HepG2 (cell line): Measurements from ENCODE around the gene ZFYVE28. TPM values are rescaled to one million over a fixed set of nuclear protein-coding genes. Genes with fewer than 3 reads are reported as not detected.

Experiments
- ATAC-seq: fragments of 200-7000 bp; cut with Tn5 transposase; 3 replicates; pipeline ENCODE4 v1.9.1; 2020; ENCODE audit warnings: mild to moderate bottlenecking, moderate library complexity
- BruUV-seq: library from RNA; stranded (reverse); fragments of 400-500 nt; replicated peaks from 2 replicates; lab custom pipeline; 2021; lab: Mats Ljungman, UMichigan
- CTCF ChIA-PET: fragments of 300-600 bp; formaldehyde crosslinking; extraction: SDS; loops from one replicate; lab custom pipeline; 2021; ENCODE audit warnings: low total read pairs, inconsistent platforms, low intra/inter-chr PET ratio; lab: Yijun Ruan, JAX
- POLR2A ChIA-PET: fragments of 350-600 bp; sonication (Branson Sonifier 250); formaldehyde crosslinking; loops from one replicate; lab custom pipeline; 2020; ENCODE audit warnings: antibody characterized with exemption, inconsistent platforms; lab: Yijun Ruan, JAX
- DNase-seq: peaks from one replicate; pipeline ENCODE4 v3.0.0-alpha.2; 2015; ENCODE audit warnings: low spot score
- FAIRE-seq: peaks from 3 replicates; lab custom pipeline; 2011; peaks lifted over from hg19 to GRCh38; lab: Jason Lieb, UNC
- H2AFZ ChIP-seq: one replicate; pipeline ENCODE4 v1.6.1; 2011; ENCODE audit warnings: low read length, inconsistent platforms
- H3K27ac ChIP-seq: fragments of 300-600 bp; 3 replicates; pipeline ENCODE4 v1.8.0; 2011; ENCODE audit warnings: mixed run types, mild to moderate bottlenecking, mixed read lengths, low read length, inconsistent platforms; ENCODE audit not compliant: insufficient read depth; ENCODE audit errors: extremely low read length
- H3K27me3 ChIP-seq, 2 experiments: fragments of 200-600 bp in 1 of 2; 2 replicates in 1 of 2; 3 replicates in 1 of 2; pipeline versions ENCODE4 v1.6.0 to v1.8.0; 2011; ENCODE audit warnings: low read length in 2 of 2, mild to moderate bottlenecking in 2 of 2, moderate library complexity in 2 of 2, inconsistent platforms in 1 of 2; ENCODE audit not compliant: insufficient read depth in 2 of 2, control insufficient read depth in 1 of 2
- H3K36me3 ChIP-seq, 2 experiments: fragments of 200-600 bp in 1 of 2; replicated peaks in 1 of 2; 2 replicates in 1 of 2; 3 replicates in 1 of 2; pipeline versions ENCODE4 v1.5.1 to v1.8.0; 2011; ENCODE audit warnings: low read length in 2 of 2, inconsistent platforms in 1 of 2; ENCODE audit not compliant: insufficient read depth in 2 of 2, control insufficient read depth in 1 of 2
- H3K4me1 ChIP-seq: 2 replicates; pipeline ENCODE4 v1.5.1; 2012; ENCODE audit warnings: low read length, inconsistent platforms; ENCODE audit not compliant: insufficient read depth
- H3K4me2 ChIP-seq: 2 replicates; pipeline ENCODE4 v1.6.0; 2011; ENCODE audit warnings: low read depth, low read length, inconsistent platforms
- H3K4me3 ChIP-seq, 3 experiments: fragments of 200-600 bp in 1 of 3; sonication (generic), shearing (Covaris generic) in 1 of 3; replicated peaks in 1 of 3; 2 replicates each; pipeline ENCODE4 v1.5.1; 2011 to 2016; ENCODE audit warnings: low read length in 3 of 3, inconsistent platforms in 2 of 3, low read depth in 2 of 3, mild to moderate bottlenecking in 2 of 3, control low read depth in 1 of 3, mixed read lengths in 1 of 3; ENCODE audit not compliant: insufficient read depth in 1 of 3
- H3K79me2 ChIP-seq: one replicate; pipeline ENCODE4 v1.6.1; 2011; ENCODE audit warnings: low read length, inconsistent platforms; ENCODE audit not compliant: insufficient read depth
- H3K9ac ChIP-seq: 2 replicates; pipeline ENCODE4 v1.6.0; 2011; ENCODE audit warnings: mild to moderate bottlenecking, low read depth, low read length, inconsistent platforms; ENCODE audit not compliant: insufficient read depth
- H3K9me3 ChIP-seq: 2 replicates; pipeline ENCODE4 v1.5.1; 2012; ENCODE audit warnings: mild to moderate bottlenecking, low read length
- H4K20me1 ChIP-seq: 2 replicates; pipeline ENCODE4 v1.6.0; 2011; ENCODE audit warnings: inconsistent platforms, mild to moderate bottlenecking, low read length, moderate library complexity; ENCODE audit not compliant: insufficient read depth
- ATF7 ChIP-seq, 2 experiments: fragments of 450-650 bp in 1 of 2; sonication (generic) in 1 of 2; formaldehyde crosslinking in 1 of 2; IDR thresholded peaks; 2 replicates each; pipeline versions ENCODE4 v1.4.0 to v1.6.1; 2016 to 2020; ENCODE audit warnings: antibody characterized with exemption in 1 of 2, mild to moderate bottlenecking in 1 of 2, missing genetic modification reagents in 1 of 2
- ELF4 ChIP-seq: sonication (generic); formaldehyde crosslinking; IDR thresholded peaks from 2 replicates; pipeline ENCODE4 v1.5.0; 2020; ENCODE audit warnings: missing genetic modification reagents, mild to moderate bottlenecking, moderate library complexity, borderline replicate concordance
- FOXK1 ChIP-seq: sonication (generic); formaldehyde crosslinking; IDR thresholded peaks from 2 replicates; pipeline ENCODE4 v1.4.0; 2020; ENCODE audit warnings: low read depth, missing genetic modification reagents, borderline replicate concordance
- MED1 ChIP-seq: sonication (generic); formaldehyde crosslinking; IDR thresholded peaks from 2 replicates; pipeline ENCODE4 v1.4.0; 2020; ENCODE audit warnings: missing genetic modification reagents
- MXI1 ChIP-seq: IDR thresholded peaks from 3 replicates; pipeline ENCODE4 v1.6.1; 2012; ENCODE audit warnings: low read depth, low read length, inconsistent platforms, borderline replicate concordance
- SAP130 ChIP-seq: IDR thresholded peaks from 2 replicates; pipeline ENCODE4 v1.6.1; 2016; ENCODE audit warnings: low read depth
- ZFY ChIP-seq: sonication (generic); formaldehyde crosslinking; IDR thresholded peaks from 2 replicates; pipeline ENCODE4 v1.4.0; 2020; ENCODE audit warnings: missing genetic modification reagents
- ZNF10 ChIP-seq: sonication (generic); formaldehyde crosslinking; IDR thresholded peaks from 2 replicates; pipeline ENCODE4 v1.4.0; 2020; ENCODE audit warnings: mild to moderate bottlenecking, low read depth, missing genetic modification reagents, borderline replicate concordance
- ZNF230 ChIP-seq: sonication (generic); formaldehyde crosslinking; IDR thresholded peaks from 2 replicates; pipeline ENCODE4 v1.4.0; 2020; ENCODE audit warnings: mild to moderate bottlenecking, missing genetic modification reagents
- ZNF235 ChIP-seq: sonication (generic); formaldehyde crosslinking; IDR thresholded peaks from 2 replicates; pipeline ENCODE4 v1.8.1; 2023; ENCODE audit warnings: mild to moderate bottlenecking, missing genetic modification reagents, borderline replicate concordance
- ZNF34 ChIP-seq: sonication (generic); formaldehyde crosslinking; IDR thresholded peaks from 2 replicates; pipeline ENCODE4 v1.4.0; 2020; ENCODE audit warnings: mild to moderate bottlenecking, missing genetic modification reagents, borderline replicate concordance
- ZNF747 ChIP-seq: sonication (generic); formaldehyde crosslinking; IDR thresholded peaks from 2 replicates; pipeline ENCODE4 v1.8.1; 2023; ENCODE audit warnings: missing genetic modification reagents, mild to moderate bottlenecking, borderline replicate concordance
- ZNF839 ChIP-seq: sonication (generic); formaldehyde crosslinking; IDR thresholded peaks from 2 replicates; pipeline ENCODE4 v1.4.0; 2020; ENCODE audit warnings: missing genetic modification reagents, mild to moderate bottlenecking, borderline replicate concordance
- WGBS: methylation state at CpG from one replicate; pipeline ENCODE4 v1.1.6; 2017; ENCODE audit warnings: low lambda C conversion rate; 5-methylcytosine and 5-hydroxymethylcytosine counted together
- in situ Hi-C: cut with HindIII; loops from 2 replicates; pipeline ENCODE4 v1.10.0; 2017; ENCODE audit warnings: low pct_unique_long_range_greater_than_20kb; ENCODE audit not compliant: extremely low pct_ligation_motif_present
- intact Hi-C: fragments of 100-400 bp; cut with micrococcal nuclease; formaldehyde crosslinking; loops from one replicate; pipeline ENCODE4 v1.10.0; 2022; ENCODE audit not compliant: unreplicated experiment
- polyA plus RNA-seq, 8 experiments: library from polyadenylated mRNA; depleted of rRNA in 3 of 8; stranded (reverse) in 7 of 8; unstranded in 1 of 8; fragments of >200 nt; fragmentation: Illumina TruSeq in 4 of 8; extraction: Trizol in 4 of 8; gene quantifications; 2 replicates each; pipeline versions ENCODE4 v1.2.1 to v1.2.3, GENCODE V29; 2011 to 2016; ENCODE audit warnings: low read depth in 4 of 8, missing spikeins in 1 of 8, mixed read lengths in 1 of 8; ENCODE audit not compliant: insufficient read depth in 1 of 8
- total RNA-seq, 5 experiments: library from RNA; depleted of rRNA; stranded (reverse); fragments of >200 nt; fragmentation: Illumina TruSeq; extraction: Trizol; gene quantifications; 2 replicates each; pipeline ENCODE4 v1.2.3, GENCODE V29; 2016; ENCODE audit warnings: low read depth in 1 of 5
- TF ChIP-seq, protein P1 (sequence below): sonication (generic); formaldehyde crosslinking; IDR thresholded peaks from 2 replicates; pipeline ENCODE4 v1.8.1; 2022; ENCODE audit warnings: low read depth, mild to moderate bottlenecking, missing genetic modification reagents
- TF ChIP-seq, protein P2 (sequence below): sonication (generic); formaldehyde crosslinking; IDR thresholded peaks from 2 replicates; pipeline ENCODE4 v1.4.0; 2020; ENCODE audit warnings: missing genetic modification reagents

Gene ZFYVE28
- total and polyA plus RNA-seq, 2 of the 13 experiments (the other 11 are each of a cell fraction or from before 2014, with no cell fraction given) = 0.12 to 0.22 TPM

DNA sequence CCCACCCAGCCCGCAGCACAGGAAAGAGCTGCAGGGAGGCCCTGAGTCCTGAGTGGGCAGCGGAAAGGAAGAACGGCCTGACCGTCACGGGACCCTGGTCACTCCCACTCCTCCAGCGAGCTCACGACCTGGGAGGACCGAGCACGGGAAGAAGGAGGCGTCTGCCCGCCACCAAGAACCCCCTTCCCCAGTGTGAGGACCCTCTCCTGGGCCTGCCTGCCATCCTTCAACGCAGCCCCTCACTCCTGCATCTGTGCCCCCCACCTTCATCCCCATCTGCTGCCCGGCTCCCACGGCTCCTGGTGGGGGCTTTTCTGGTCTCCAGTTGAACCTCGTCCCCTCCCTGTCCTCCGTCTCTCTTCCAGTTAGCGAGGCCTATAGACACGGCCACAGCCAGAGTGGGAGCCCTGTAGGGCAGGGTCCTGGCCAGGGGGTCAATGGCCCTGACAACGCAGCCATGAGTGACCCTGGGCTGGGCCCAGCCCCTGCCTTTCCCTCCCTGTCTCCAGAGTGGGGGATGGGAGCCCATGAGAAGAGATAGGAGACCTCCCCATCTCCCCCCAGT lies 115.2 kb downstream of the ZFYVE28 start:
- H4K20me1 ChIP-seq = no peaks in the 10 kb centered on the region

DNA sequence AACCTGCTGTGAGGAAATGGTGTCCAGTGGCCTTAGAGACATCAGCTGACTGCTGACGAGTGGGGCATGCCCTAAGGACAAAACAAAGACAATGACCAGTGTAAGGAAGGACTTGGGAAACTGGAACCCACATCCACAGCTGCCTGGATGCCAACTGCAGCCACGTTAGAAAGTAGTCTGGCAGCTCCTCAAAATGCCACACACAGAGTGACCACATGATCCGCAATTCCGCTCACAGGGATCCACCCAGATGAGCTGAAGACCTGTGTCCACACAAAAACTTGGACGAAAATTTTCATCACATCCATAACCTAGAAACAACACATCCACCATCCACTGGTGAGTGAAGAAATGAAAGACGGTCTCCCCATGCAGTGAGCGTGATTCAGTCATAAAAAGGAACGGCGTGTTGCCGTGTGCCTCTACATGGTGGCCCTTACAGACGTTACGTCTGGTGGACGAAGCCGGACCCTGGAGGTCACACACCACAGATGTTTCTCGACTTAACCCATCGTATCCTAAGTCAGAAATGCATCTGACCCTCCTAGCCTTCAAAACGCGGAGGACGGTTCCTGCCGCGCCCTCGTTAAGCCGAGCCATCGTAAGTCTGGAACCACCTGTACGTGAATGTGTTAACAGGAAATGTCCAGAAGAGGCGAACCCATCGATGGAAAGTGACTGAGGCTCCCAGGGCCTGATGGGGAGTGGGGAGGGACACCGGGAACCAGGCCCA lies 115.9 kb downstream of the ZFYVE28 start:
- Histone ChIP-seq H3K79me2 (no peaks in the 10 kb centered on the region), H3K4me1 (no peaks in the 10 kb centered on the region), H3K27ac (no peak overlapping the region), H3K27me3 (peaks cover 8 to 43% of the 10 kb centered on the region in 2 experiments; a peak in 4 of 5 replicates), H3K4me3 (no peak overlapping the region), H3K4me2 (no peak overlapping the region), H3K9ac (no peak overlapping the region), H3K36me3 (no peaks in the 10 kb centered on the region), H2AFZ (no peak overlapping the region), H3K9me3 (no peaks in the 10 kb centered on the region), H4K20me1 (no peaks in the 10 kb centered on the region)
- ATAC-seq (no peak), DNase-seq (no peak), FAIRE-seq (no peak)
- ChIA-PET POLR2A (no interaction called here), CTCF (no interaction called here)
- in situ Hi-C loops (no loop called here), intact Hi-C loops (no loop called here)
- BruUV-seq = no TSS peak
- WGBS = 67% methylated on average over 28 of the region's 28 CpGs
- no peak for TF ChIP-seq ZNF34 (CRISPR knock-in tag)
- TF ChIP-seq ZNF10 = no peak
- TF ChIP-seq ATF7 (IDR thresholded peaks at IDR 0.05) = no peak
- TF ChIP-seq ATF7 (CRISPR knock-in tag; IDR thresholded peaks at IDR 0.05) = no peak
- TF ChIP-seq, protein P1, sequence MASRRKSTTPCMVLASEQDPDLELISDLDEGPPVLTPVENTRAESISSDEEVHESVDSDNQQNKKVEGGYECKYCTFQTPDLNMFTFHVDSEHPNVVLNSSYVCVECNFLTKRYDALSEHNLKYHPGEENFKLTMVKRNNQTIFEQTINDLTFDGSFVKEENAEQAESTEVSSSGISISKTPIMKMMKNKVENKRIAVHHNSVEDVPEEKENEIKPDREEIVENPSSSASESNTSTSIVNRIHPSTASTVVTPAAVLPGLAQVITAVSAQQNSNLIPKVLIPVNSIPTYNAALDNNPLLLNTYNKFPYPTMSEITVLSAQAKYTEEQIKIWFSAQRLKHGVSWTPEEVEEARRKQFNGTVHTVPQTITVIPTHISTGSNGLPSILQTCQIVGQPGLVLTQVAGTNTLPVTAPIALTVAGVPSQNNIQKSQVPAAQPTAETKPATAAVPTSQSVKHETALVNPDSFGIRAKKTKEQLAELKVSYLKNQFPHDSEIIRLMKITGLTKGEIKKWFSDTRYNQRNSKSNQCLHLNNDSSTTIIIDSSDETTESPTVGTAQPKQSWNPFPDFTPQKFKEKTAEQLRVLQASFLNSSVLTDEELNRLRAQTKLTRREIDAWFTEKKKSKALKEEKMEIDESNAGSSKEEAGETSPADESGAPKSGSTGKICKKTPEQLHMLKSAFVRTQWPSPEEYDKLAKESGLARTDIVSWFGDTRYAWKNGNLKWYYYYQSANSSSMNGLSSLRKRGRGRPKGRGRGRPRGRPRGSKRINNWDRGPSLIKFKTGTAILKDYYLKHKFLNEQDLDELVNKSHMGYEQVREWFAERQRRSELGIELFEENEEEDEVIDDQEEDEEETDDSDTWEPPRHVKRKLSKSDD (CRISPR knock-in tag) = no peak
- no peak for TF ChIP-seq MED1

More for the DNA sequence above, 115.2 kb downstream of the ZFYVE28 start:
- no peak overlapping the region for H2AFZ ChIP-seq
- H3K4me3 ChIP-seq = no peak overlapping the region
- in situ Hi-C loops (no loop called here), intact Hi-C loops (no loop called here)
- no peak overlapping the region for H3K4me2 ChIP-seq
- FAIRE-seq (no peak), ATAC-seq (no peak), DNase-seq (no peak)
- WGBS = 37% methylated on average over 14 of the region's 19 CpGs
- no peaks in the 10 kb centered on the region for H3K36me3 ChIP-seq
- H3K27ac ChIP-seq = no peak overlapping the region
- H3K9me3 ChIP-seq = no peaks in the 10 kb centered on the region
- H3K27me3 ChIP-seq = peaks cover 8 to 36% of the 10 kb centered on the region in 2 experiments; a peak in 4 of 5 replicates
- TF ChIP-seq ZNF230 = no peak
- TF ChIP-seq, protein P2, sequence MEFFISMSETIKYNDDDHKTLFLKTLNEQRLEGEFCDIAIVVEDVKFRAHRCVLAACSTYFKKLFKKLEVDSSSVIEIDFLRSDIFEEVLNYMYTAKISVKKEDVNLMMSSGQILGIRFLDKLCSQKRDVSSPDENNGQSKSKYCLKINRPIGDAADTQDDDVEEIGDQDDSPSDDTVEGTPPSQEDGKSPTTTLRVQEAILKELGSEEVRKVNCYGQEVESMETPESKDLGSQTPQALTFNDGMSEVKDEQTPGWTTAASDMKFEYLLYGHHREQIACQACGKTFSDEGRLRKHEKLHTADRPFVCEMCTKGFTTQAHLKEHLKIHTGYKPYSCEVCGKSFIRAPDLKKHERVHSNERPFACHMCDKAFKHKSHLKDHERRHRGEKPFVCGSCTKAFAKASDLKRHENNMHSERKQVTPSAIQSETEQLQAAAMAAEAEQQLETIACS = no peak
- TF ChIP-seq ZFY = no peak
- TF ChIP-seq FOXK1 = no peak
- TF ChIP-seq ZNF839 (CRISPR knock-in tag) = no peak
- no peak for TF ChIP-seq SAP130 (CRISPR knock-in tag)
- no peak for TF ChIP-seq MXI1
- no peak for TF ChIP-seq ZNF747 (CRISPR knock-in tag)
- no peak for TF ChIP-seq ZNF235 (CRISPR knock-in tag)
- TF ChIP-seq ELF4 (CRISPR knock-in tag) = no peak
- H3K79me2 ChIP-seq = no peaks in the 10 kb centered on the region
- no peak overlapping the region for H3K9ac ChIP-seq
- BruUV-seq = no TSS peak
- H3K4me1 ChIP-seq = no peaks in the 10 kb centered on the region
- ChIA-PET POLR2A (no interaction called here), CTCF (no interaction called here)
